ENCODE results near the gene HUNK.

HUNK gene

GRCh38 chr21:31983554-31983953, 110.7 kb downstream of the HUNK start:
- no peak overlapping the region for H3K4me3 ChIP-seq (ENCODE audit: low read depth, low read length)
- no peak for TF ChIP-seq CTCF (IDR thresholded peaks at IDR 0.05; ENCODE audit: borderline replicate concordance, insufficient read depth, low read depth, low read length)

GRCh38 chr21:31985398-31985797, 112.6 kb downstream of the HUNK start:
- no peak for TF ChIP-seq CTCF (IDR thresholded peaks at IDR 0.05; ENCODE audit: borderline replicate concordance, insufficient read depth, low read depth, low read length)

GRCh38 chr21:31986035-31986856, 113.4 kb downstream of the HUNK start:
- H3K4me3 ChIP-seq (ENCODE audit: low read depth, low read length): no peak overlapping the region
- no peak for TF ChIP-seq CTCF (IDR thresholded peaks at IDR 0.05; ENCODE audit: borderline replicate concordance, insufficient read depth, low read depth, low read length)

More at GRCh38 chr21:31985398-31985797, 112.6 kb downstream of the HUNK start:
- H3K4me3 ChIP-seq (ENCODE audit: low read depth, low read length): no peak overlapping the region

- H3K4me3 ChIP-seq (ENCODE audit: low read depth, low read length): no peak overlapping the region
- no peak for TF ChIP-seq CTCF (IDR thresholded peaks at IDR 0.05; ENCODE audit: borderline replicate concordance, insufficient read depth, low read depth, low read length)
Observed at GRCh38 chr21:31987696-31988095, 114.9 kb downstream of the HUNK start.

- H3K4me3 ChIP-seq (ENCODE audit: low read depth, low read length): no peak overlapping the region
- no peak for TF ChIP-seq CTCF (IDR thresholded peaks at IDR 0.05; ENCODE audit: borderline replicate concordance, insufficient read depth, low read depth, low read length)
Observed at GRCh38 chr21:31988492-31989290, 115.9 kb downstream of the HUNK start.

GRCh38 chr21:31991356-31992331, 118.8 kb downstream of the HUNK start:
- no peak overlapping the region for H3K4me3 ChIP-seq (ENCODE audit: low read depth, low read length)
- 0 out of 2 replicates have a peak, but pooled peaks have one; percentile 12 for TF ChIP-seq CTCF (IDR thresholded peaks at IDR 0.05; ENCODE audit: borderline replicate concordance, insufficient read depth, low read depth, low read length)

All from GM12875 (cell line).